HG03025 (cell line): Measurements from ENCODE around the gene SNRPD2.
"Not testable (repeated sequence)": the region's sequence is repeated elsewhere in the genome, so short reads cannot be mapped to it uniquely, and the experiment has no call there.

Experiments used
- ATAC-seq: cut with Tn5 transposase; IDR thresholded peaks from one replicate; pipeline ENCODE4 v1.9.1; 2021; ENCODE audit warnings: mild to moderate bottlenecking, moderate library complexity; ENCODE audit not compliant: unreplicated experiment, low FRiP score

The SNRPD2 gene

GRCh38 chr19:45705710-45706415 is 14.1 kb upstream of the SNRPD2 start:
- ATAC-seq, result no peak

- ATAC-seq, result no peak
Measured at GRCh38 chr19:45705115-45705514, 13.4 kb upstream of the SNRPD2 start.

- ATAC-seq, result no peak
Measured at GRCh38 chr19:45701676-45702075, 9.9 kb upstream of the SNRPD2 start.

- ATAC-seq, result no peak
Measured at GRCh38 chr19:45693106-45693788, 1.5 kb upstream of the SNRPD2 start.

GRCh38 chr19:45692187-45693105 is 693 bp upstream of the SNRPD2 start, which contains the start of gene QPCTL:
Gene QPCTL, plus strand, starts transcription at chr19:45692666. Its CDS starts 38 bp downstream, at chr19:45692704.
- ATAC-seq, result peak; percentile 85

- no peak for ATAC-seq
Measured at GRCh38 chr19:45687599-45687998, 4.2 kb downstream of the SNRPD2 start.

- not testable (repeated sequence) for ATAC-seq
Measured at GRCh38 chr19:45685045-45685444, 6.7 kb downstream of the SNRPD2 start.

- ATAC-seq, result no peak
Measured at GRCh38 chr19:45682908-45683307, 8.8 kb downstream of the SNRPD2 start.

GRCh38 chr19:45682117-45682516 is 9.6 kb downstream of the SNRPD2 start:
- no peak for ATAC-seq

GRCh38 chr19:45681391-45682015 is 10.2 kb downstream of the SNRPD2 start:
- no peak for ATAC-seq

- ATAC-seq, result no peak
Measured at GRCh38 chr19:45677351-45678230, 14.2 kb downstream of the SNRPD2 start.

- ATAC-seq, result no peak
Measured at GRCh38 chr19:45676851-45677263, 14.9 kb downstream of the SNRPD2 start.

- no peak for ATAC-seq
Measured at GRCh38 chr19:45674946-45675345, 16.8 kb downstream of the SNRPD2 start.

GRCh38 chr19:45670670-45671453 is 20.9 kb downstream of the SNRPD2 start:
- no peak for ATAC-seq

- no peak for ATAC-seq
Measured at GRCh38 chr19:45668342-45668871, 23.3 kb downstream of the SNRPD2 start.

- ATAC-seq, result no peak
Measured at GRCh38 chr19:45667620-45668341, 24.0 kb downstream of the SNRPD2 start, which contains the start of gene GIPR. Gene GIPR, plus strand, starts transcription at chr19:45668221. Its CDS starts 1,300 bp downstream, at chr19:45669521.

GRCh38 chr19:45664575-45664974 is 27.2 kb downstream of the SNRPD2 start:
- ATAC-seq, result no peak

- ATAC-seq, result no peak
Measured at GRCh38 chr19:45663800-45664199, 28.0 kb downstream of the SNRPD2 start.
